OCI-LY3 (cell line): ENCODE results near the gene NACAD.

Experiments used
- H2AFZ ChIP-seq: fragments of 200-600, 300-600 bp; shearing (Covaris generic); 2 replicates; pipeline ENCODE4 v1.6.0; 2014; ENCODE audit warnings: antibody characterized with exemption, low read depth, low read length
- H3K27ac ChIP-seq: fragments of 200-600, 300-600 bp; sonication (generic); 2 replicates; pipeline ENCODE4 v1.5.1; 2014; ENCODE audit warnings: mild to moderate bottlenecking, low read length, moderate library complexity, mixed read lengths
- H3K27me3 ChIP-seq: fragments of 200-600, 300-600 bp; sonication (generic); 2 replicates; pipeline ENCODE4 v1.6.1; 2014; ENCODE audit warnings: low read depth, low read length, mixed read lengths
- H3K36me3 ChIP-seq: fragments of 200-600, 300-600 bp; sonication (generic); replicated peaks from 2 replicates; pipeline ENCODE3; 2014; ENCODE audit warnings: low read depth, low read length, mixed read lengths
- H3K4me1 ChIP-seq: fragments of 300-600, 200-600 bp; sonication (generic); 2 replicates; pipeline ENCODE4 v1.6.1; 2014; ENCODE audit warnings: low read length, mixed read lengths
- H3K4me2 ChIP-seq: fragments of 200-600, 300-600 bp; sonication (generic); 2 replicates; pipeline ENCODE4 v1.6.1; 2014; ENCODE audit warnings: low read length, mixed read lengths
- H3K4me3 ChIP-seq: fragments of 300-600, 200-600 bp; sonication (generic); 2 replicates; pipeline ENCODE4 v1.5.1; 2014; ENCODE audit warnings: antibody characterized with exemption, mild to moderate bottlenecking, low read length, moderate library complexity
- H3K79me2 ChIP-seq: fragments of 300-600, 200-600 bp; shearing (Covaris generic); 2 replicates; pipeline ENCODE4 v1.6.1; 2014; ENCODE audit warnings: mild to moderate bottlenecking, low read length, mixed read lengths
- H3K9ac ChIP-seq: fragments of 300-600, 200-600 bp; shearing (Covaris generic); 2 replicates; pipeline ENCODE4 v1.6.0; 2014; ENCODE audit warnings: mild to moderate bottlenecking, low read length, moderate library complexity
- H3K9me3 ChIP-seq: fragments of 200-600, 300-600 bp; shearing (Covaris generic); 2 replicates; pipeline ENCODE4 v1.6.1; 2014; ENCODE audit warnings: low read length, mixed read lengths; ENCODE audit not compliant: insufficient read depth
- H4K20me1 ChIP-seq: fragments of 200-600, 300-600 bp; sonication (generic); 2 replicates; pipeline ENCODE4 v1.6.1; 2016; ENCODE audit warnings: low read length, mixed read lengths; ENCODE audit not compliant: insufficient read depth
- CTCF ChIP-seq: fragments of 200-600, 300-600 bp; sonication (generic); IDR thresholded peaks from 2 replicates; pipeline ENCODE4 v1.5.1; 2014; ENCODE audit warnings: antibody characterized with exemption, low read length, low read depth
- EZH2phosphoT487 ChIP-seq: fragments of 200-600 bp; shearing (Covaris generic); IDR thresholded peaks from 2 replicates; pipeline ENCODE4 v1.6.1; 2018; ENCODE audit warnings: antibody characterized with exemption, mixed run types, low read depth

Gene NACAD

DNA sequence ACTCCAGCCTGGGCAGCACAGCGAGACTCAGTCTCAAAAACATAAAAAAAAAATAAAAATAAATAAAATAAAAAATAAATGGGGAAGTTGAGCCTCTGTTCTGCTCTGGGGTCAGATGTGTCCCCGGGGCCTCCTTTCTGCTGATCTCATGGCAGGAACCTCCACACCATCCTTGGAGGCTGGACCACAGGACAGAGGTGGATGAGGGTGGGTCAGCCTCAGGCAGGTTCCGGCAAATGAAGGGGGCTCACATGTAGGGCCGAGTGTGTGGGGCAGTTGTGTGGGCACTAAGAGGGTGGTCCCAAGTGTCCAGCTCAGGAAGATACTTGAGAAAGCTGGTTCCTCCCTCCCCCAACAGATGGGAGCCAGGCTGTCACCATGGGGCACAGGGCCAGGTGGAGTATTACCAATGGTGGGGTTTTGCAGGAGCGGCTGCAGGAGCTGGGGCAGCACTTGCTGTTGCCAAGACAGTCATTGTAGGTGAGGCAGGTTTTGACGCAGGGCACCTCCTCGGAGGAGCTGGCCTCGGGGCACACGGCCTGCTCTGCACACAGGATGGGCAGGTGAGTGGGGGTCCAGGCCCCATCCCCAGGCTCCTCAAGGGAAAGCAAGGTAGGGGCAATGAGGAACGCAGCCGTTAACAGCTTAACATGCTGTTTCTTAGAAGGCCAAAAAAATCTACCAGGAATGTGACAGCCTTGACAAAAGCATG, 36.6 kb upstream of the NACAD start:
- H3K36me3 ChIP-seq, result no peaks in the 10 kb centered on the region
- no peaks in the 10 kb centered on the region for H4K20me1 ChIP-seq
- no peak overlapping the region for H3K27ac ChIP-seq
- H3K9me3 ChIP-seq, result no peaks in the 10 kb centered on the region
- H3K27me3 ChIP-seq, result no peaks in the 10 kb centered on the region
- TF ChIP-seq EZH2phosphoT487 (no peak), CTCF (no peak)
- no peak overlapping the region for H2AFZ ChIP-seq
- no peak overlapping the region for H3K4me2 ChIP-seq
- H3K4me1 ChIP-seq, result peaks cover 3% of the 10 kb centered on the region; the same call in 1 of the 2 replicates
- no peak overlapping the region for H3K4me3 ChIP-seq
- H3K79me2 ChIP-seq, result no peaks in the 10 kb centered on the region
- H3K9ac ChIP-seq, result no peak overlapping the region

GRCh38 chr7:45123913-45124710, 35.3 kb upstream of the NACAD start:
- Histone ChIP-seq H2AFZ (no peak overlapping the region; the same call in 1 of the 2 replicates), H3K27ac (no peak overlapping the region), H3K79me2 (no peaks in the 10 kb centered on the region), H3K9ac (no peak overlapping the region), H3K4me1 (peaks cover 3% of the 10 kb centered on the region; the same call in 1 of the 2 replicates), H3K4me3 (no peak overlapping the region), H3K4me2 (no peak overlapping the region), H3K36me3 (no peaks in the 10 kb centered on the region), H3K9me3 (no peaks in the 10 kb centered on the region), H3K27me3 (no peaks in the 10 kb centered on the region), H4K20me1 (no peaks in the 10 kb centered on the region)
- TF ChIP-seq EZH2phosphoT487 (no peak), CTCF (no peak)

DNA sequence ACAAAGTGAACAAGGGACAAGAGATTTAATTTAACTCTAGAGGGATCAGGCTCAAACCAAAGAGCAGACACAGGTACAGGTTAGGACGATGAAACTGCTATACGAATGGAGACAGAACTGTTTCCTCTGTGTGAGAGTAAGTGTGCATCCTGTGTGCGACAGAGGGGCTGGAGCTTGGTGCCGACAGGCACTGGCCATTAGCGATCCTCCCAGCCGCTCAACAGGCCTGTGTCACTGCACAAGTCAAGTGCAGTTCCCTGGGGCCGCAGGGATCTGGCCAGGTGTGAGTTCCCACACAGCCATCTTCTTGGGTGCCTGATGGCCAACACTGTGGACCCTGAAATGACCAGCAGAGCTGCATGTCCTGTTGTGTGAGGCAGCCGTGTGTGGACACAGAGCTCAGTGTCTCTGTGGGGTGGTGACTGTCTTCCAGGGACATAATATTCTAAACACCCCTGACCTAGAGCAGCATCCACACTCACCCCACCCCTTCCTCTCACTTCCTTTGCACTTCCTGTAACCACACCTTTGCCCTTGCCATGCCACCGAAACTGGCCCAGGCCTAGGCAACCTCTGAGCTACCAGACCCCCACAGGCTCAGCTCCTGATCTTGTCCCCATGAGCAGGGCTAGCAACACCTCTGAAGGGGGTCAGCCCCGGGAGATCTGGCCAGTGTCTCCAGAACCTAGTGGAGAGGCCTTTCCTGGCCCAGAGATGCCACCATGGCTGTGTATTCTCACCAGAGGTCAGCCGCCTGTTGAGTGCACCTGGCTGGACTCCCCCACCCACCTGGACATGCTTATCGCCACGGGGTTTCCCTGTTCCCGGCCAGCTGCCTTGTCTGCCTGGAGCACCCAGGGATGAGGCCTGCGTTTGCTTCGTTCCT, 34.4 kb upstream of the NACAD start:
- Histone ChIP-seq H3K27me3 (no peaks in the 10 kb centered on the region), H3K9ac (no peak overlapping the region), H4K20me1 (no peaks in the 10 kb centered on the region), H3K4me3 (no peak overlapping the region), H3K27ac (no peak overlapping the region), H3K4me2 (no peak overlapping the region), H3K36me3 (no peaks in the 10 kb centered on the region), H3K9me3 (no peaks in the 10 kb centered on the region), H2AFZ (0 out of 2 replicates have a peak overlapping the region, but pooled peaks have one; percentile 8), H3K4me1 (peaks cover 3% of the 10 kb centered on the region; the same call in 1 of the 2 replicates), H3K79me2 (no peaks in the 10 kb centered on the region)
- TF ChIP-seq CTCF (no peak), EZH2phosphoT487 (no peak)
